BJ (cell line): Measurements from ENCODE around the gene GFY. TPM values are rescaled to one million over a fixed set of nuclear protein-coding genes. Genes with fewer than 3 reads are reported as not detected.

Source experiments
- CTCF ChIA-PET: fragments of 350-600 bp; formaldehyde crosslinking; extraction: SDS; loops from one replicate; lab custom pipeline; 2021; ENCODE audit warnings: antibody characterized with exemption, inconsistent platforms; lab: Yijun Ruan, JAX
- POLR2A ChIA-PET: fragments of 300-600 bp; sonication (Branson Sonifier 250); formaldehyde crosslinking; extraction: SDS; loops from one replicate; lab custom pipeline; 2021; ENCODE audit warnings: antibody characterized with exemption; lab: Charles Lee
- DNase-seq: peaks from one replicate; pipeline ENCODE4 v3.0.0-alpha.2; 2011; ENCODE audit warnings: low read depth
- H3K27me3 ChIP-seq: 2 replicates; pipeline ENCODE4 v1.6.0; 2011; ENCODE audit warnings: low read length; ENCODE audit not compliant: control insufficient read depth, insufficient read depth
- H3K36me3 ChIP-seq: 2 replicates; pipeline ENCODE4 v1.5.1; 2011; ENCODE audit warnings: low read length; ENCODE audit not compliant: control insufficient read depth, insufficient read depth
- H3K4me3 ChIP-seq: 2 replicates; pipeline ENCODE4 v1.5.1; 2011; ENCODE audit warnings: low read depth, mild to moderate bottlenecking, control low read depth, low read length
- polyA plus RNA-seq: library from polyadenylated mRNA; depleted of rRNA; stranded (reverse); fragments of >200 nt; gene quantifications from 2 replicates; pipeline ENCODE4 v1.2.3, GENCODE V29; 2011
- TF ChIP-seq, protein P1 (sequence below): IDR thresholded peaks from 2 replicates; pipeline ENCODE4 v1.5.1; 2011; ENCODE audit warnings: low read depth, mild to moderate bottlenecking, control low read depth, inconsistent platforms, low read length, moderate library complexity; ENCODE audit not compliant: insufficient read depth

The GFY gene
- polyA plus RNA-seq, 1 experiment, result not detected

DNA sequence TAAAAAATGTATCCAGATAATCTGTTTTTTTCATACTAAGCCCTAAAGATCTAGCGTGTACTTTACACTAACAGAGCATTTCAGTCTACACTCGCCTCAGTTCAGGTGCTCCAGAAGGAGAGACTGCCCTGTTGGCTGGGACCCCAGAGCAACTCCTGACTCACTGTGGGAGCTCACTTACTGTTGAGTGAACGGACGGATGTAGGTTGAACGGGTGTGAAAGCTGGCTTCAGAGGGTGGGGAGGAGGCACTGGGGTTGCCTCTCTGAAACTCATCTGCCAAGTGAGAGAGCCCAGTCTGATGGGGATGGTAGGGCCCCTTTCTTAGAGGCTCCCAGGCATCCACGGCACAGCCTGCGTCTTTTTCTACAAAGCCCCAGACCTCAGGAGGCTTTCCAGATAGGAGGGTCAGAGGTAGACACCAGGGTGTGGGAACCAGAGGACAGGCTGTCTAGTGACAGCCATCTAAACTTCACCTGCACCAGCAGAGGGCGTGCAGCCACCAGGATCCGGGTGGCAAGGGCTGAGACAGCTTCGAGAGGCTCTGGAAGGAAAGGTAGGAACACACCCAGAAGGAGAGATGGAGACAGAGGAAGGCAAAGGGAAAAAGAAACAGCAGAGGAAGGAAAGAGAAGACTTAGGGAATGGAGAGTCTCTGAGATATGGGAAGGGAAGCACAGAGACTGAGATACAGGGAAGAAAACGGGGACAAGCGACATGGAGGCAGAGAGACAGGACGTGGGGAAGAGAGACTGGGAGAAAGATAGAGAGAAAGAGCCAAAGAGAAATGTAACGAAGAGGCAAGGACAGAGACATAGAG is 33.4 kb upstream of the GFY start:
- no peaks in the 10 kb centered on the region for H3K36me3 ChIP-seq
- DNase-seq, result no peak
- H3K27me3 ChIP-seq, result peaks cover 6% of the 10 kb centered on the region
- ChIA-PET POLR2A (no interaction called here), CTCF (interaction anchor here (0.7 to 3.7 kb wide), 21 partner anchors 8 to 166 kb away, joined by 3 to 18 read pairs (median 5); partner anchors contain the start of genes GFY, SLC17A7 and TEAD2)
- no peak overlapping the region for H3K4me3 ChIP-seq
- TF ChIP-seq, protein P1, sequence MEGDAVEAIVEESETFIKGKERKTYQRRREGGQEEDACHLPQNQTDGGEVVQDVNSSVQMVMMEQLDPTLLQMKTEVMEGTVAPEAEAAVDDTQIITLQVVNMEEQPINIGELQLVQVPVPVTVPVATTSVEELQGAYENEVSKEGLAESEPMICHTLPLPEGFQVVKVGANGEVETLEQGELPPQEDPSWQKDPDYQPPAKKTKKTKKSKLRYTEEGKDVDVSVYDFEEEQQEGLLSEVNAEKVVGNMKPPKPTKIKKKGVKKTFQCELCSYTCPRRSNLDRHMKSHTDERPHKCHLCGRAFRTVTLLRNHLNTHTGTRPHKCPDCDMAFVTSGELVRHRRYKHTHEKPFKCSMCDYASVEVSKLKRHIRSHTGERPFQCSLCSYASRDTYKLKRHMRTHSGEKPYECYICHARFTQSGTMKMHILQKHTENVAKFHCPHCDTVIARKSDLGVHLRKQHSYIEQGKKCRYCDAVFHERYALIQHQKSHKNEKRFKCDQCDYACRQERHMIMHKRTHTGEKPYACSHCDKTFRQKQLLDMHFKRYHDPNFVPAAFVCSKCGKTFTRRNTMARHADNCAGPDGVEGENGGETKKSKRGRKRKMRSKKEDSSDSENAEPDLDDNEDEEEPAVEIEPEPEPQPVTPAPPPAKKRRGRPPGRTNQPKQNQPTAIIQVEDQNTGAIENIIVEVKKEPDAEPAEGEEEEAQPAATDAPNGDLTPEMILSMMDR, result peak; percentile 89

DNA sequence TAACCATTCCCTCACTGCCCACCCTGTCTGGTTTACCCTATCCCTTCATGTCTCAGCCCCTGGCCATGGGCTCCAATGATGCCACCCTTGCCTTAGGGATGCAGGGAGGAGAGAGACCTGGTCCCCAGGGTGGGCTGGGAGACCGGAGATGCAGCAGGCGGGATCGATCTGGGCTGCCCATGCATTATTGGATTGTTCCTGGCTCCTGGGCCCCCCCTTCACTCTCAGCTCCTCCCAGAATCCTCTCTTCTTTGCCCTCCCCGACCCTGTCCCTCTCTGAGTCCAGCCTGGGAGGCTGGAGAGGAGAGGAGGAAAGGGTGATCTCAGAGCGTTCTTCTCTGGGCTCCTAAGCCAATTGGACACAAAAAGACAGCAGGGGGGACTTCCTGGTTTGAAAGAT is 31.3 kb upstream of the GFY start:
- no peaks in the 10 kb centered on the region for H3K36me3 ChIP-seq
- H3K27me3 ChIP-seq, result peaks cover 10% of the 10 kb centered on the region
- DNase-seq, result no peak
- TF ChIP-seq, protein P1, result no peak
- H3K4me3 ChIP-seq, result no peak overlapping the region
- CTCF ChIA-PET, result interaction anchor here (1.0 to 2.0 kb wide), 3 partner anchors 12 to 51 kb away, joined by 4 to 6 read pairs (median 5); no protein-coding TSS in a partner anchor
- POLR2A ChIA-PET, result no interaction called here

DNA sequence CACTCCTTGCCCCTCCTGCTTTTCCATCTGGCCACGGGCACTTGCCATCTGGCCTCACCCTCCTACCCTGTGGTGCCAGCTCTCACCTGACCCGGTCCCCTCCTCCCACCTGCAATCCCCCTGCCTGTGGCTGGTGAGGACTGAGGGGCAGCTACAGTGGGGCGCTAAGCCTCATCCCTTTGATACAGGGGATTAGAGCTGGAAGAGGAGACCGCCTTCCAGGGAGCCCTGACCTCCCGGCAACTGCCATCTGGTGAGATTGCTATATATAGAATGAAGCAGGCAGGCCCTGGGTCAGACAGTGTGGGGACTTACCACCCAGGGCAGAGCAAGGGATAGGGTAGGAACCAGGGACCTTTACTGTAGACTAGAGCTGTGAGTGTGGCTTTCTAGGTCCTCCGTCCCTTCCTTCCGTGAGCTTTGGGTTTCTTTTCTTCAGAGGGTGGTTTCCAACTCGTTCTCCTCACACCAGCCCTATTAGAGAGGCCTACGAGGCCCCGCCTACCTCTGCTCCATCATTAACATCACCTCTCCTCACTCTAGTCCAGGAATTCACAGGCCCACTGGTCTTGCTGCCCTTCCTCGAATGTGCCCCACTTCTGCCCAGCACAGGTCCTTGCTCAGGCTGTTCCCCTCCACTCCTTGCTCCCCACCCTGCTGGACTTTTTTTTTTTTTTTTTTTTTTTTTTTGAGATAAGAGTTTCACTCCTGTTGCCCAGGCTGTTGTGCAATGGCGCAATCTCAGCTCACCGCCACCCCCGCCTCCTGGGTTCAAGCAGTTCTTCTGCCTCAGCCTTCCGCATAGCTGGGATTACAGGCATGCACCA is 29.4 kb upstream of the GFY start:
- Histone ChIP-seq H3K36me3 (no peaks in the 10 kb centered on the region), H3K4me3 (no peak overlapping the region), H3K27me3 (peaks cover 12% of the 10 kb centered on the region)
- ChIA-PET CTCF (interaction anchor here (0.6 to 1.5 kb wide), 3 partner anchors 78 to 170 kb away, joined by 3 read pairs; no protein-coding TSS in a partner anchor), POLR2A (no interaction called here)
- TF ChIP-seq, protein P1, result no peak
- no peak for DNase-seq

DNA sequence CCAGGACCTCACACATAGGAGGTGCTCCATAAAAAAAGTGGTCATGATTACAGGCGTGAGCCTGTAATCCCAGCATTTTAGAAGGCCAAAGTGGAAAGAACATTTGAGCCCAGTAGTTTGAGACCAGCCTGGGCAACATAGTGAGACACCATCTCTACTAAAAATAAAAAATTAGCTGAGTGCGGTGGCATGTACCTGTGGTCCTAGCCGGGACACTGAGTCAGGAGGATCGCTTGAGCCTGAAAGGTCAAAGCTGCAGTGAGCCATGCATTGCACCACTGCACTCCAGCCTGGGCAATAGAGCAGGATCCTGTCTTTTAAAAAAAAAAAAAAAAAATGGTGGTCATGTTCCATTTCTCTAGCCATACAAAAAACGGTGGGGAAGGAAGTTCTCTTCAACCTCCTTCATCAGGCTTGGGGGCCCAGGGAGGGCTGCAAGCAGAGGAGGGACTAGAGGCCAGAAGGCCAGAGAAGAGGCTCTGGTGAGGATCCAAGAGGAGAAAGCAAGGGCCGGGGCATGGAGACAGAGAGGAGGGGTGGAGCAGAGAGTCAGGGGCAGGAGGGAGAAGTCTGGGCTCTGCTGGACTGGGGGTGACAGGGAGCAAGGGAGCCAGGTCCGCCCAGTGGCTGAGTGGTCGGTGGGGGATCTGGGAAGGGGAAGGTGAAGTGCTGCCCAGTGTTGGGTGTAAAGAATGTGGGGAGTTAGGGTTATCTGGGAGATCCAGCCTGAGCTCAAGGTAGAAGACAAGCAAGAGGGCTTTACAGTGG is 28.3 kb upstream of the GFY start:
- DNase-seq, result no peak
- POLR2A ChIA-PET, result no interaction called here
- H3K36me3 ChIP-seq, result no peaks in the 10 kb centered on the region
- CTCF ChIA-PET, result no interaction called here
- peaks cover 14% of the 10 kb centered on the region for H3K27me3 ChIP-seq
- no peak overlapping the region for H3K4me3 ChIP-seq
- TF ChIP-seq, protein P1, result no peak
